PC-9 (cell line): ENCODE data around the gene RPAP3. TPM values are rescaled to one million over a fixed set of nuclear protein-coding genes. Genes with fewer than 3 reads are reported as not detected.

Experiments
- BruUV-seq: library from RNA; stranded (reverse); fragments of 400-500 nt; replicated peaks from 2 replicates; lab custom pipeline; 2021; lab: Mats Ljungman, UMichigan
- CTCF ChIA-PET: fragments of 300-600 bp; sonication (Branson Sonifier 250); formaldehyde crosslinking; loops from one replicate; lab custom pipeline; 2022; ENCODE audit warnings: antibody characterized with exemption; lab: Charles Lee
- POLR2A ChIA-PET: fragments of 300-600 bp; sonication (Branson Sonifier 250); formaldehyde crosslinking; loops from one replicate; lab custom pipeline; 2022; ENCODE audit warnings: antibody characterized with exemption; ENCODE audit not compliant: unreplicated experiment; lab: Charles Lee
- DNase-seq, 2 experiments: peaks; one replicate each; pipeline versions ENCODE4 v3.0.0 to v3.0.0-alpha.2; 2015 to 2022; ENCODE audit warnings: mixed read lengths in 1 of 2
- H2AFZ ChIP-seq: fragments of 200-600 bp; sonication (generic); 2 replicates; pipeline ENCODE4 v1.8.1; 2017; ENCODE audit warnings: antibody characterized with exemption
- H3F3A ChIP-seq: fragments of 200-600 bp; sonication (generic); 2 replicates; pipeline ENCODE4 v1.8.1; 2017; ENCODE audit warnings: antibody characterized with exemption, mild to moderate bottlenecking, low read depth; ENCODE audit not compliant: insufficient read depth
- H3K27ac ChIP-seq: fragments of 200-600 bp; sonication (generic); 2 replicates; pipeline ENCODE4 v1.6.1; 2016; ENCODE audit warnings: mixed run types
- H3K27me3 ChIP-seq: fragments of 200-600 bp; sonication (generic); 2 replicates; pipeline ENCODE4 v1.6.1; 2016; ENCODE audit warnings: low read depth, mixed run types; ENCODE audit not compliant: insufficient read depth
- H3K36me3 ChIP-seq: fragments of 200-600 bp; sonication (generic); 2 replicates; pipeline ENCODE4 v1.6.1; 2016; ENCODE audit warnings: low read depth, mixed run types
- H3K4me1 ChIP-seq: fragments of 200-600 bp; sonication (generic); replicated peaks from 2 replicates; pipeline ENCODE4 v1.6.1; 2016; ENCODE audit warnings: mixed run types; ENCODE audit not compliant: insufficient read depth
- H3K4me2 ChIP-seq: fragments of 200-600 bp; sonication (generic); 2 replicates; pipeline ENCODE4 v1.6.1; 2017; ENCODE audit warnings: mixed run types
- H3K4me3 ChIP-seq: fragments of 200-600 bp; sonication (generic); 2 replicates; pipeline ENCODE4 v1.6.1; 2016; ENCODE audit warnings: mixed run types
- H3K79me2 ChIP-seq: fragments of 200-600 bp; sonication (generic); 2 replicates; pipeline ENCODE4 v1.6.1; 2017; ENCODE audit warnings: low read depth, mixed run types
- H3K9me2 ChIP-seq: fragments of 200-600 bp; sonication (generic); 2 replicates; pipeline ENCODE4 v1.8.1; 2017; ENCODE audit warnings: mild to moderate bottlenecking; ENCODE audit not compliant: insufficient read depth
- H3K9me3 ChIP-seq: fragments of 200-600 bp; sonication (generic); 2 replicates; pipeline ENCODE4 v1.8.1; 2016; ENCODE audit warnings: low read depth; ENCODE audit not compliant: insufficient read depth
- H4K20me1 ChIP-seq: fragments of 200-600 bp; sonication (generic); 2 replicates; pipeline ENCODE4 v1.8.1; 2017; ENCODE audit not compliant: insufficient read depth
- CTCF ChIP-seq: fragments of 200-600 bp; sonication (generic); conservative IDR thresholded peaks from 2 replicates; pipeline ENCODE4 v1.6.1; 2017; ENCODE audit warnings: mixed run types, antibody characterized with exemption, mild to moderate bottlenecking, moderate library complexity
- EZH2 ChIP-seq: fragments of 200-600 bp; sonication (generic); IDR thresholded peaks from 2 replicates; pipeline ENCODE4 v1.8.0; 2017; ENCODE audit warnings: antibody characterized with exemption, low read depth
- intact Hi-C: fragments of 100-400 bp; cut with micrococcal nuclease; formaldehyde crosslinking; loops from one replicate; pipeline ENCODE4 v1.10.0; 2022; ENCODE audit not compliant: unreplicated experiment
- total RNA-seq: library from RNA; stranded (reverse); gene quantifications from 2 replicates; pipeline ENCODE4 v1.2.3, GENCODE V29; 2021

RPAP3 gene
- total RNA-seq, 1 experiment from 2014 or later = 37.0 TPM

GRCh38 chr12:47717046-47717442 is 11.2 kb upstream of the RPAP3 start:
- ChIA-PET POLR2A (no interaction called here), CTCF (interaction anchor here (0.6 kb wide), 1 partner anchor 24 kb away, joined by 6 read pairs; no protein-coding TSS in a partner anchor)
- no peaks in the 10 kb centered on the region for H4K20me1 ChIP-seq
- intact Hi-C loops = loop anchor here (1.0 to 5.0 kb wide), 2 partner anchors 25 to 230 kb away; no protein-coding TSS in a partner anchor
- H3K9me3 ChIP-seq = no peaks in the 10 kb centered on the region
- no peak overlapping the region for H3K4me2 ChIP-seq
- H2AFZ ChIP-seq = no peak overlapping the region
- H3K9me2 ChIP-seq = no peaks in the 10 kb centered on the region
- TF ChIP-seq CTCF (no peak), EZH2 (no peak)
- BruUV-seq = no TSS peak
- H3F3A ChIP-seq = 0 out of 2 replicates have a peak, but pooled peaks cover 5% of the 10 kb centered on the region
- no peaks in the 10 kb centered on the region for H3K79me2 ChIP-seq
- no peak overlapping the region for H3K27ac ChIP-seq
- H3K4me1 ChIP-seq = peaks cover 4% of the 10 kb centered on the region
- DNase-seq = no peak
- H3K36me3 ChIP-seq = no peaks in the 10 kb centered on the region
- no peaks in the 10 kb centered on the region for H3K27me3 ChIP-seq
- no peak overlapping the region for H3K4me3 ChIP-seq

GRCh38 chr12:47715877-47716548 is 10.2 kb upstream of the RPAP3 start:
- ChIA-PET POLR2A (interaction anchor here (0.6 kb wide), 1 partner anchor 169 kb away, joined by 3 read pairs; no protein-coding TSS in a partner anchor), CTCF (interaction anchor here (1.3 to 1.5 kb wide), 2 partner anchors 25 to 122 kb away, joined by 4 to 8 read pairs; no protein-coding TSS in a partner anchor)
- Histone ChIP-seq H4K20me1 (no peaks in the 10 kb centered on the region), H3K4me1 (no peaks in the 10 kb centered on the region), H2AFZ (no peak overlapping the region), H3K27ac (no peak overlapping the region), H3K79me2 (no peaks in the 10 kb centered on the region), H3K27me3 (no peaks in the 10 kb centered on the region), H3K9me3 (no peaks in the 10 kb centered on the region), H3F3A (no peaks in the 10 kb centered on the region), H3K4me2 (no peak overlapping the region), H3K36me3 (no peaks in the 10 kb centered on the region), H3K9me2 (no peaks in the 10 kb centered on the region), H3K4me3 (no peak overlapping the region)
- BruUV-seq = no TSS peak
- TF ChIP-seq EZH2 (no peak), CTCF (no peak)
- DNase-seq = no peak
- intact Hi-C loops = loop anchor here (1.0 to 5.0 kb wide), 6 partner anchors 63 to 902 kb away; no protein-coding TSS in a partner anchor

- no peaks in the 10 kb centered on the region for H3K9me2 ChIP-seq
- peak; percentile 56 to 61 for DNase-seq
- H3K36me3 ChIP-seq = no peaks in the 10 kb centered on the region
- TF ChIP-seq EZH2 (no peak), CTCF (peak; percentile 91)
- ChIA-PET CTCF (interaction anchor here (1.3 to 1.5 kb wide), 2 partner anchors 26 to 123 kb away, joined by 4 to 8 read pairs; no protein-coding TSS in a partner anchor), POLR2A (no interaction called here)
- no peaks in the 10 kb centered on the region for H3F3A ChIP-seq
- H3K9me3 ChIP-seq = no peaks in the 10 kb centered on the region
- no peaks in the 10 kb centered on the region for H3K79me2 ChIP-seq
- no peak overlapping the region for H2AFZ ChIP-seq
- no TSS peak for BruUV-seq
- H4K20me1 ChIP-seq = no peaks in the 10 kb centered on the region
- no peak overlapping the region for H3K4me3 ChIP-seq
- H3K27me3 ChIP-seq = no peaks in the 10 kb centered on the region
- intact Hi-C loops = loop anchor here (1.0 to 5.0 kb wide), 6 partner anchors 64 to 903 kb away; no protein-coding TSS in a partner anchor
- no peak overlapping the region for H3K27ac ChIP-seq
- H3K4me2 ChIP-seq = no peak overlapping the region
- H3K4me1 ChIP-seq = no peaks in the 10 kb centered on the region
These were observed 9.6 kb upstream of the RPAP3 start for GRCh38 chr12:47715393-47715876.
